HG03064 (cell line): ENCODE results near the gene PXMP4.

Experiments used
- ATAC-seq: cut with Tn5 transposase; IDR thresholded peaks from one replicate; pipeline ENCODE4 v1.9.1; 2021; ENCODE audit warnings: low read depth; ENCODE audit not compliant: unreplicated experiment

PXMP4 gene

DNA sequence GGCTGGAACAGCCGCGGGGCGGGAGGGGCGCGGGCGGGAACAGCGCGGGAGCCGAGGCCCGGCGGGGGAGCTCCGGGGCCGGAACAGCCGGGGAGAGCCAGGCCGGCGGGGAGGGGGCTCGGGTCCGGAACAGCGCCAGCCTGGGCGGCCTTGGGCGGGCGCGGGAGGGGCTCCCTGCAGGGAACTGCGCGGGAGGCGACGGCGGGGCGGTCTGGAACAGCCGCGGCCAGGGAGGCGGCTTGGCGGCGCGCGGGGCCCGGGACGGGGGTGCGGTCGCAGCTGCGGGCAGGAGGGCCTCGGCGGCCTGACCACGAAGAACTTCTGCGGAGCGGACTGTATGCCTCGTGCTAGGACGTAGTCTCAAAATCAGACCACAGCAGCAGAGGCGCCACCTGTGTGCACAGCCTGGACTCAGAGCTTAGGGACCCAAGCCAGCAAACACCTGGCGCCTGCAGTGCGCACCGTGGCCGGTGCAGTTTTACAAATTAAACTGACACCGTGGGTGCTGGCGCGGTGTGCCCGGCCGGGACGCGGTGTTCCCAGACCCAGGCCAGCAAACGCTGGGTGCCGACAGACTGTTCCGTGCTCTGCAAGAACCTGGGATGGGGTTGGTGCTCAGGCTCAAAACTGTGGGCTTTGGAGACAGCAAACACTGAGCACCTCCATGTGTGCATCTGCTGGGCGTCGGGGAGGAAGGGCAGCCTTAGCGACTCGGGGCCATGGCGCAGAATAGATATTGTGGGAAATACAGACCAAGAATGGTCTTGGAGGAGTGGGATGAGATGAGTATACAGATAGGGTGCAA lies 12.3 kb upstream of the PXMP4 start:
- ATAC-seq, result peak; percentile 52

DNA sequence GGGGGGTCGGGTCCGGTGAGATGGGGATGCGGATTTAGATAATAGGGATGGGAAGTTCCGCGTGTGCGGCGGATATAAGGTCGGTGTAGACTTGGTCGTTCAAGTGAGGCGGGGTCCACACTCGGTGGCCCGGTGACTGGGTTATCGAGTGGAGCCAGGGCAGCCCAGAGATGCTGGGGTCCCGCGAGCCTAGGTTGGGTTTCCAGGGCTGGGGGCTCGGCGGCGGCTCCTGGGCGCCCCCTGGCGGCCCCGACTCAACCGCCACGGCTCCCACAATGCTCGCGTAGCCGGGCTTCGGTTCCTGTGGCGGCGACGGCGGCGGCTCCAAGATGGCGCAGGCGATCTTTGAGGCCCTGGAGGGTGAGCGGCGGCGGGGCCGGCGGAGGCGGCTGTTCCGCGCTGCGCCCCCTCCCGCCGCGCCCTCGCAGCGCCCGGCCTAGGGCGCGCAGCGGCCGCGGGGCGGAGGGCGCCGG lies 11.6 kb upstream of the PXMP4 start, which contains the start of gene ZNF341:
Gene ZNF341, plus strand, starts transcription at position 304 of the 473 bp plus-strand sequence. Its CDS starts 26 bp downstream, at position 330.
- peak; percentile 58 for ATAC-seq

DNA sequence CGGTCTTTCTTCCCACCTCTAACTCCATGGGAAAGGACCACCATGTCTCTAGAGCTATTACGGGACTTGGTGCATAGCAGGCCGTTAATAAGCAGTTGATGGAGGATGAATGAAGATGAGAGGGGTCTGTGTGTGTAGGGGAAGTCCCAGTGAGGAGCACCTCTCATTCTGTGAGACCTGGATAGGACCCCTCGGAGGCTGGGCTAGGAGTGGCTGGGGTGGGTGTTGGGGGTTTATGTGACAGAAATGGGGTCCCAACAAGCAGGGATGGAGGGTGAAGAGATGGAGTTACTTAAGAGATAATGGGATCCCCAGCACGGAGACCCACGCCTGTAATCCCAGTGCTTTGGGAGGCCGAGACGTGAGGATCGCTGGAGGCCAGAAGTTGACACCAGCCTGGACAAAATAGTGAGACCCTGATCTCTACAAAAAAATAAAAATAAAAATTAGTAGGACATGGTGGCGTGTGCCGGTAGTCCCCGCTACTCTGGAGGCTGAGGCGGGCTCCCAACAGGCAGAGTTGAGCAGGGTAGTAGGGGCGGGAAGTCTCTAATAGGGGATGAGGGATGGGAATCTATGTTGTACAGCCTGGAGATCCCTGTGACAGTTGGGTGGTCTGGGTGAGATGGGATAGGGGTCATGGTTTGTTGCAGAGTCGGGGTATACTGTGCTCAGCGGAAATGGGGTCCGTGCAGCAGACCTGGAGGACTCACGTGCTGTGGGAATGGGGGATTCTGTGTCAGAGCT lies 11.0 kb upstream of the PXMP4 start:
- no peak for ATAC-seq

DNA sequence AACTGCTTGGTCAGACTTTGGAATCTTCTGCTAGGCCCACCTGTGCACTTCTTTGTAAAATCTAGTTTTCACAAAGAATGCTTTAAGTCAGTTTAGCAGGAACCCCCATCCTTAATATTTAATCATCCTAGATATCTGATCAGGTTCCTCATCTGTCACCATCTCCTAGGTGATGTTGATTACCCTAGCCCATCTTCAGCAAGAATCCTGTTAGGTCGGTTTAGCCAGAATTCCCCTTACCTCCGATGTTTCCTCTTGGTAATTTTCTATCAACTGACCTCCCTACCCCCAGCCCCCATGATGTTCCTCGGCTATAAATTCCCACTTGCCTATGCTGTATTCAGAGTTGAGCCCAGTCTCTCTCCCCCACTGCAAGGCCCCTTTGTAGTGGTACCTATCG lies 9.0 kb upstream of the PXMP4 start:
- ATAC-seq, result no peak

DNA sequence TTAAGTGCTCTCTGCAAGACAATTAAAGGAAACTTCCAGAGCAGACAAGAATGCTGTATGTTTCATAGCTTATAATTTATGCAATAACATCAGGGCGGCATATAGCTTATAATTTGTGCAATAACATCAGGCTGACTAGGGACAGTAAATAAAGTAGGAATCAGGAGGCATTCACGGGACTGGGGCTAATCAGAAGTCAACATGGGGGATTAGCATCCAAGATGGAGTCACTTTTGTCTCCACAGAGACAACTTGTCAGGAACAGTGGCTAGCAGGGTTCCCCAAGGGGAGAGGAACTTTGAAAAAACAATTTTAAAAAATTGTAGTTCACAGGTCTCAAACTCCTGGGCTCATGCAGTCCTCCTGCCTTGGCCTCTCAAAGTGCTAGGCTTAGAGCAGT lies 8.4 kb upstream of the PXMP4 start:
- ATAC-seq, result no peak

DNA sequence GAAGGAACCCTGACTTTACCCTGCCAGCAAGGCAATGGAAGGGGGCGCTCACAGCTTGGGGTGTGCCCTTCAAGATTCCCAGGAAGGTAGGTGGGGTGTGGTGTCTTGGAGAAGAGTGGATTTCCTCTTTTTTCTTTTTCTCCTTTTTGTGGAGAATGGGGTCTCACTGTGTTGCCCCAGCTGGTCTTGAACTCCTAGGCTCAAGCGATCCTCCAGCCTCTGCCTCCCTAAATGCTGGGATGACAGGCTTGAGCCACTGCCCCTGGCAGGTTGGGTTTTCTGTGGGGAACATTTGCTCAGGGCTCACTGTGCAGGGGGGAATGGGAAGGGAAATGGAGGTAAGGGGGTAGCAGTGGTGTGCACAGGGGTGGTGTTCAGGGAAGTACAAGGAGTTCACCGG lies 7.7 kb upstream of the PXMP4 start:
- no peak for ATAC-seq

DNA sequence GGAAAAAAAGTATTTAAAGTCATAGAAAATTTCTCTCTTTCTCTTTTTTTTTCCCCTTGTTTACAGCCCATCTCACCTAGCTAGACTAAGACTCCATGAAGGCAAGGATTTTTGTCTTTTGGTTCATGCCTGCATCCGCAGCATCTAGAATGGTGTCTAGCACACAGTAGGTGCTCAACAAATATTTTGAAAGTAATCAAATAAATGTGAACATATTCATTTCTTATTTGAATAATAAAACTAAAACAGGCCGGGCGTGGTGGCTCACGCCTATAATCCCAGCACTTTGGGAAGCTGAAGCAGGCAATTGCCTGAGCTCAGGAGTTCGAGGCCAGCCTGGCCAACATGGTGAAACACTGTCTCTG lies 7.0 kb upstream of the PXMP4 start:
- ATAC-seq, result no peak

DNA sequence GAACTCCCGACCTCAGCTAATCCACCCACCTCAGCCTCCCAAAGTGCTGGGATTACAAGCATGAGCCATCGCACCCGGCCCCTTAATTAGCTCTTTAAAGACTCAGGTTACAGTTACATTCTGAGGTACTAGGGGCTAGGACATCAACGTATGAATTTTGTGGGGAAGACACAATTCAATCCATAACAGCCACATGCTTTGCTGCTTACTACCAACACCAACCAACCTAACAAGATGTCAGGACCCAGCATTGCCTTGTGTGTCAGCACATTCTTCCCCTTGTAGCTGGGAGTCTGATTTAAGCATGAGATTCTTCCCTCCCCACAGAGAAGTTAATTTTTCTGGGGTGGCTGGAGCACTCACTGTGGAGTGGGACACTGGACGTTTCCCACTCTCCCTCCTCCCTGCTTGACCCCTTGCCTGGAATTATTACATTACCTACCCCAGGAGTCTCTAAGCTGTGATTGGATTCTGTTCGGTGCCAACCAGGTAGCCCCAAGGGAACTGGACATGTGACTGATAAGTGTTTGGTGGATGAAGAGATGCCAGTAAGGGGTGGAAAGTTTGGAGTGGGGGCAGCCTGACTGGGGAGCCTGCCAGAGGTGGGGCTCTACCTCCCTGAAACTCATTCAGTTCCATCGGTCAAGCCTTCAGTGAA lies 5.6 kb upstream of the PXMP4 start:
- no peak for ATAC-seq

DNA sequence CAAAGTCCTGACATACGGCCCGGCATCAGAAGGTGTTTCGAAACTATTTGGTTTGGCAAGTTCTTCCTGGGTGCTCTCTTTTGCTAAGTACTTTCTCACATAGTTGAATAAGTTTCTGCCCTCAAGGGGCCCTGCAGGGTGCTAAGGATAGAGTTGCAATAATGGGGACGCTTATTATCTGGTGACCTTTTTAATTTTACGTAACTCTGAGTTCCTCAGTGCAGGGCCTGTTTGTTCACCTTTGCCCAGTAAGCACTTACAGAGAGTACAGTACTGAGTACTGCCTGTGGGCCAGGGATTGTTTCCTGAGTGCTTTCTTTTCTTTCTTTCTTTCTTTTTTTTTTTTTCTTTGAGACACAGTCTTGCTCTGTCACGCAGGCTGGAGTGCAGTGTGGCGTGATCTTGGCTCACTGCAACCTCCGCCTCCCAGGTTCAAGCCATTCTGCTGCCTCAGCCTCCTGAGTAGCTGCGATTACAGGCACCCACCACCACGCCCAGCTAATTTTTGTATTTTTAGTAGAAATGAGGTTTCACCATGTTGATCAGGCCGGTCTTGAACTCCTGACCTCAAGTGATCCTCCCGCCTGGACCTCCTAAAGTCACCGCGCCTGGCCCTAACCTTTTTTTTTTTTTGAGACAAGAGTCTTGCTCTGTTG lies 4.5 kb upstream of the PXMP4 start:
- no peak for ATAC-seq

DNA sequence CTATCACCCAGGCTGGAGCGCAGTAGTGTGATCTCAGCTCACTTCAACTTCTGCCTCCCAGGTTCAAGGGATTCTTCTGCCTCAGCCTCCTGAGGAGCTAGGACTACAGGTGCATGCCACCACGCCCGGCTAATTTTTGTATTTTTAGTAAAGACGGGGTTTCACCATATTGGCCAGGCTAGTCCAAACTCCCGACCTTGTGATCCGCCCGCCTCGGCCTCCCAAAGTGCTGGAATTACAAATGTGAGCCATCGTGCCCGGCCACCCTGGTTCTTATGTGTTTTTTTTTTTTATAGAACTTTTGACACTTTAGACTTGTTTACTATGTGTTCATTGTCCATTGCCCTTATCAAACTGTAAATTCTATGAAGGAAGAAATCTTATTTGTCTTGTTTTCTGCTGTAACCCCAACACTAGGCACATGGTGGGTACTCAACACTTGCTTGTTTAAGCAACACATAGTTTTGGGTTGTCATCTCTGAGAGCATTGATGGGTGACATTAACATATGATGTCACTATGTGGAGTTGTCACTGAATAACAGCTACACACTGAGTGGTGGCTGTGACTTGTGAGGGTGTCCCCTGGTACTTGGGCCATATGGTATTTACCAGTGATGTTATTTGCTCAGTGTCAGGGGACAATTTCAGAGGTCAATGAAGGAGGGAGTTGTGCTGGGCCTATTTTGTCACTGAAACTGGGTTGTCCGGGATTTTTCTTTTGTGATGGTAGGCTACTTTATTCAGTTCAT lies 1.5 kb upstream of the PXMP4 start:
- no peak for ATAC-seq

DNA sequence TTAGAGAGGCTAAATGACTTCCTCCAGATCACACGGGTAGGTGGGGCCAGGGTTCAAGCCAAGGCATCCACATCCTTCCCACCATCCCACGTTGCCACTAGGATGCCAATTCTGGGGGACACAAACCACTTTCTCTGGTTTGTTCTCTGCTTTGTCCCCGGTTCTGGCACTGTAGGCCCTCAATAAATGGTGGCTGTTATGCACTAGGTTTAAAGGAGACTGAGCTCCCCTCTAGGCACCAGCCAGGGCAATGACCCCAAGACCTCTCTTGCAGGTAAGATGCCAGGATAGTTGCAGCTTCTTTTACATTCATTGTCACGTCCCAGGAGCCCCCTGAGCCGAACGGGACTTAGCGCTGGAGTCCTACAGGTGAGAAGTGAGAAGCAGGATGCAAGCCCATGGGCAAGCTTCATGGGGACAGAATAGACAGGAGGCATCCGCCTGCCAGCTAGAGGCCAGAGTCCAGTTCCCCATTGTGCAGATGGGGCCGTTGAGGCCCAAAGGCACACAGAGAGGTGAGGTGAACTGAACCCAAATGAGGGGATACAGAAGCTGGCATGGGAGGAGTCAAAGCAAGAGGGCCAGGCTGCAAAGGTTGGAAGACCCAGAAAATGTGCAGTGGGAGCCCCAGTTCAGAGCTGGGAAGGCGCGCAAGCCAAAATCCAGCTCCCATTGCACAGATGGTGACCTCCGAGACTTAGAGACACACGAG lies 677 bp downstream of the PXMP4 start:
- no peak for ATAC-seq

DNA sequence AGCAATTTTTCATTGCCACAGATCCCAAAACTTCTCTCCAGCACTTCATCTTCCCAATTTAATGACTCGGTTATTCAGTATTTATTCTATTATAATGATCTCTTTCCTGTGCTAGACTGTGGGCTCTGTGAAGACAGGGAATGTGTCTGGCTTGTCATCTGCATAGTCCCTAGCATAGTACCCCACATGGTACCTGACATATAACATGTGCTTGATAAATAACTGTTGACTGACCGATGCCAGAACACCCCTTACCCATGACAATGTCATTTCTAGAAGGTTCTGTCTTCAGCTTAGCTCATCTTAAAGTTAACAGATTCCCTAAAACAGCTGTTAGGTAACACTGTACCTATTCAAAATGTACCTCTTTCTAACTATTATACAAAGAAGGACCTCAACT lies 3.6 kb downstream of the PXMP4 start:
- no peak for ATAC-seq

DNA sequence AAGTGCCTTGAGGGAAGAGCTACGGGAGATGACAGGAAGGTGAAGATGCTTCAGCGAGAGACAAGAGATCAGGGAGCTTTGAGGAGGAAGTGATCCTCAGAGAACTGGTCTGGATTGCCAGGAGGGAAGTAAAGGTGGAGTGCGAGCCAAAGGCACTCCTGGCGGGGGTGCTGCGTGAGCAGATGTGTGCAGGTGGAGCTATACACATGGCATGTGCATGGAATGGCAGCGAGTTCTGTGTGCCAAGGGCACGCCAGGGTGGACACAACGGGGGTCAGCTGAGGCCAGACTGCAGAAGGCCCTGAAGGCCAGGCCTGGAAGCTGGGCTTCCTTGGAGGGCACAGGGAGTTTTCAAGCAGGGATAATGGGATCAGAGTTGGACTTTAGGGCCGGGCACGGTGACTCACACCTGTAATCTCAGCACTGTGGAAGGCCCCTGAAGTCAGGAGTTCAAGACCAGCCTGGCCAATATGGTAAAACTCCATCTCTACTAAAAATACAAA lies 6.2 kb downstream of the PXMP4 start:
- ATAC-seq, result no peak

DNA sequence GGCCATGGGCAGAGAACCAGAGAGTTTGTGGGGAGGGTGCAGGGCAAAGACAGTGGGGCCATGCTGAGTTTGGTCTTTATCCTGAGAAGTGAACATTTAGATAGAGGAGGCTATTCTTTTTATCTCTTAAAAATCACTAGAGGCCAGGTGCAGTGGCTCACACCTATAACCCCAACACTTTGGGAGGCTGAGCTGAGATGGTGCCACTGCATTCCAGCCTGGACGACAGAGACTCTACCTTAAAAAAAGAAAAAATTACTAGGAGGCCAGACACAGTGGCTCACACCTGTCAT lies 8.7 kb downstream of the PXMP4 start:
- no peak for ATAC-seq

DNA sequence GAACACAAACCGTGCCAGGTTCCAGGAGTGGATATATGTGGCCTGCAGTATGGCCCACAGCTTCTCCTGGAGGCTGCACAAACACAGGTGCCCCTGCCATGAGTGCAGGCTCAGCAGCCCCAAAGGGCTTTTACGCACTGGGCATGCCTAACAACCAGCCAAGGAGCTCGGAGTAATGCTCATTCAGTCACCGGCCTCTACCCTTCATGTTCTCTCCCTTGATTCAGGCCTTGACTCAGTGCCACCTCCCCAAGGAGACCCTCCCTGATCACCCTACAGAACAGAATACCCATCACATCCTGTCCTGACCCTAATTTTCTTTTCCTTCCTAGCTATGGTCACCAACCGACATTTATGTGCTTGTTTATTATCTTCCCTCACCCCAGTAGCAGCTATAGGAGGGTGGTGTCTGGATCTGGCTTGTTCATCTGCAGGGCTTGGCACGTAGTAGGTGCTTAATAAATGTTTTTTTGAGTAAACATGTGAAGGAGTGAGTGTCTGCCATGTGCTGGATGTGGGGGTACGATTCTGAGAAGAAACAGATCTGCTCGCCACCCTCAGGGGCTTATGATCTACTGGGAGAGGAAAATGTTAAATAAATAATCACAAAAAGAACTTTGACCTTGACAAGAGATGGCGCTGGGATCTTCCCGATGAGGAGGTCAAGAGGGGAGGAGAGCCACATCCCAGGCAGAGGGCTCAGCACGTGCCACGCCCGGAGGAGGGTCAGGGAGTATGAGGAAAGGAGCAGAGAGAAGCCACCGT lies 9.2 kb downstream of the PXMP4 start:
- no peak for ATAC-seq

DNA sequence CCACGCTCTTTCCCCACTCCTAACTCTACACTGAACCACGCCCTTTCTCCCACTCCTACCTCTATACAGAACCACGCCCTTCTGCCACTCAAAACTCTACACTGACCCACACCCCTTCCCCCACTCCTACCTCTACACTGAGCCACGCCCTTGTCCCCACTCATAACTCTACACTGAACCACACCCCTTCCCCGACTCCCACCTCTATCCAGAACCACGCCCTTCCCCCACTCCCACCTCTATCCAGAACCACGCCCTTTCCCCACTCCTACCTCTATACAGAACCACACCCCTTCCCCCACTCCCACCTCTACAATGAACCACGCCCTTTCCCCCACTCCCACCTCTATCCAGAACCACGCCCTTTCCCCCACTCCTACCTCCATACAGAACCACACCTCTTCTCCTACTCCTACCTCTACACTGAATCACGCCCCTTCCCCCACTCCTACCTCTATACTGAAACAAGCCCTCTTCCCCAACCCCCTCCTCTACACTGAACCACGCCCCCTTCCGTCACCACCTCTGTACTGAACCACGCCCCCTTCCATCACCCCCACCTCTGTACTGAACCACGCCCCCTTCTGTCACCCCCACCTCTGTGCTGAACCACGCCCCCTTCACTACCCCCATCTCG lies 10.1 kb downstream of the PXMP4 start:
- no peak for ATAC-seq

DNA sequence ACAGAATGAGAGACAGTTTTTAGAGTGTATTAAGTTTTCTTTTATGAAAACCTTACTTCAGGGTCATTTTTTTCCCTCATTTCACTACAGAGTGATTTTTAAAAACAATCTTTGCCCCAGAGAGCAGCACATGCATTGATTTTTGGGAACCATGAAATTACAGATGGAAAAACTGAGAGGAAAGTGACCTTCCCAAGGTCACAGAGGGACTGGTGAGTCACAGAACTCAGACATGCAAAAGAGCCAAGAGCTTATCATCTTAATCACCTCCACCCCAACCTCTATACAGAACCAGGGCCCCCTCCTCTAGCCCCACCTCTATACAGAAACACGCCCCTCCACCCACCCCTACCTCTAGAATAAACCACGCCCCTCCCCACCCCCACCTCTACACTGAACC lies 10.7 kb downstream of the PXMP4 start:
- ATAC-seq, result no peak

DNA sequence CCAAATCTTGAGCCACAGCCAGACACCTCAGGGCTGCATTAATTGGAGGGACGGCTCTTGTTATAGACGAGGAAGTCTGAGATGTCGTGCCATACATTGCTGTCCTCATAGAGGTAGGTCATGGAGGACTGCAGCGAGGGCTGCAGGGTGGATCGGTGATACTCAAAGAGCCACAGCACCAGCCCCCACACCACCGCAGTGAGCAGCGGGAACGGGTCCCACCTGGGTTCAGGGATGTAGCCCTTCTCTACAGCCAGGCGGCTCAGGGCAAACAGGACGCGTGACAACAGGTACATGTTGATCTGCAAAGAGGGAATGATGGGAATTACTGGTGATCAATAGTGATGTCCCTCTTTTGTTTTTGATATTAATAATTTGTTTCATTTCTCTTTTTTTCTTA lies 12.4 kb downstream of the PXMP4 start:
- ATAC-seq, result no peak
